ENCODE data around the gene LRMDA.

Gene LRMDA

GRCh38 chr10:76356557-76356956 lies 925.1 kb downstream of the LRMDA start:
- DNase-seq (no peak), ATAC-seq (ENCODE audit: insufficient read depth, low read depth) (no peak)
- Histone ChIP-seq H3K9me3 (ENCODE audit: insufficient read depth, low read length, severe bottlenecking) (no peaks in the 10 kb centered on the region), H3K27ac (ENCODE audit: low read length) (no peak overlapping the region), H4K20me1 (ENCODE audit: insufficient read depth, low read length) (no peaks in the 10 kb centered on the region), H2AFZ (ENCODE audit: low read depth, low read length) (no peak overlapping the region), H3K4me2 (ENCODE audit: insufficient read depth, low read length) (no peak overlapping the region), H3K4me1 (ENCODE audit: insufficient read depth, low read length) (no peaks in the 10 kb centered on the region), H3K4me3 (ENCODE audit: low read depth in 1 of 2, low read length in 2 of 2) (no peak overlapping the region), H3K27me3 (ENCODE audit: insufficient read depth, low read length, poor library complexity) (no peaks in the 10 kb centered on the region), H3K36me3 (ENCODE audit: insufficient read depth, low read length) (no peaks in the 10 kb centered on the region), H3K9ac (ENCODE audit: low read depth, low read length) (no peak overlapping the region), H3K79me2 (ENCODE audit: insufficient read depth, low read length) (no peaks in the 10 kb centered on the region)
- no peak for TF ChIP-seq EZH2 (IDR thresholded peaks at IDR 0.05; ENCODE audit: borderline replicate concordance, low read depth, low read length, severe bottlenecking)
- TF ChIP-seq, protein P1, sequence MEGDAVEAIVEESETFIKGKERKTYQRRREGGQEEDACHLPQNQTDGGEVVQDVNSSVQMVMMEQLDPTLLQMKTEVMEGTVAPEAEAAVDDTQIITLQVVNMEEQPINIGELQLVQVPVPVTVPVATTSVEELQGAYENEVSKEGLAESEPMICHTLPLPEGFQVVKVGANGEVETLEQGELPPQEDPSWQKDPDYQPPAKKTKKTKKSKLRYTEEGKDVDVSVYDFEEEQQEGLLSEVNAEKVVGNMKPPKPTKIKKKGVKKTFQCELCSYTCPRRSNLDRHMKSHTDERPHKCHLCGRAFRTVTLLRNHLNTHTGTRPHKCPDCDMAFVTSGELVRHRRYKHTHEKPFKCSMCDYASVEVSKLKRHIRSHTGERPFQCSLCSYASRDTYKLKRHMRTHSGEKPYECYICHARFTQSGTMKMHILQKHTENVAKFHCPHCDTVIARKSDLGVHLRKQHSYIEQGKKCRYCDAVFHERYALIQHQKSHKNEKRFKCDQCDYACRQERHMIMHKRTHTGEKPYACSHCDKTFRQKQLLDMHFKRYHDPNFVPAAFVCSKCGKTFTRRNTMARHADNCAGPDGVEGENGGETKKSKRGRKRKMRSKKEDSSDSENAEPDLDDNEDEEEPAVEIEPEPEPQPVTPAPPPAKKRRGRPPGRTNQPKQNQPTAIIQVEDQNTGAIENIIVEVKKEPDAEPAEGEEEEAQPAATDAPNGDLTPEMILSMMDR (IDR thresholded peaks at IDR 0.05; ENCODE audit: borderline replicate concordance, extremely low read depth, low read length, poor library complexity, severe bottlenecking) = no peak

DNA sequence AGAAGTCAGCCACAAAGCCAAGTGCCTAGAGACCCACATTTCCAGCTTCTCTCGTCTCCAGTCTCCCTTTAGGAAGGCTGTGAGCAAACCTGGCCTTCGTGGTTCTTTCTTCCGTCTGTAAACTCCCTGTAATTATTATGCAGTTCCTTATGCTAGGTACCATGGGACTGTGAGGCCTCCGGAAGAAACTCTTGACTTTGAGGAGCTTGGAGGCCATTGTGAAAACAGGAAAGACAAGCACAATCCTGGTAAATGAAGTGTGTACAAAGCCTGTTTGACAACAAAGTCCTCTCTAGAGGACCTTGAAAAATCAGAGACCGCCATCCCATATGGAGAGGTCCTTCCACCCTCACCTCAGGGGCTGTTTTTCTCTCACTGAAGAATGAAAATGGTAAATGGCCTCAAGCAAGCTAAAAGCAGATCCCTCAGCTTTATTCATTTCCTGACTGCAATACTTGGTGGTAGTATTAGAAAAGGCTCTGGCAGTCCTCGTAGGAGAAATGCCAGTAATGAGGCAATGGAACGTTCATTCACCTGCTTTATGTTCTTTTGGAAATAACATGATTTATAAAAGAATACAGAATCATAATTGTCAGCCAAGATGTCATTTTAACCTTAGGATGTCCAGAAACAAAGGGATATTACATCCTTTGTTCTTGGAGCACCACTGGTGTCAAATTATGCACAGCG lies 926.4 kb downstream of the LRMDA start:
- TF ChIP-seq EZH2 (IDR thresholded peaks at IDR 0.05; ENCODE audit: borderline replicate concordance, low read depth, low read length, severe bottlenecking) = no peak
- TF ChIP-seq, protein P1 (IDR thresholded peaks at IDR 0.05; ENCODE audit: borderline replicate concordance, extremely low read depth, low read length, poor library complexity, severe bottlenecking) = no peak
- ATAC-seq (ENCODE audit: insufficient read depth, low read depth) = no peak
- no peaks in the 10 kb centered on the region for H3K9me3 ChIP-seq (ENCODE audit: insufficient read depth, low read length, severe bottlenecking)
- H2AFZ ChIP-seq (ENCODE audit: low read depth, low read length) = no peak overlapping the region
- H3K36me3 ChIP-seq (ENCODE audit: insufficient read depth, low read length) = no peaks in the 10 kb centered on the region
- no peaks in the 10 kb centered on the region for H4K20me1 ChIP-seq (ENCODE audit: insufficient read depth, low read length)
- no peak overlapping the region for H3K27ac ChIP-seq (ENCODE audit: low read length)
- H3K27me3 ChIP-seq (ENCODE audit: insufficient read depth, low read length, poor library complexity) = no peaks in the 10 kb centered on the region
- H3K79me2 ChIP-seq (ENCODE audit: insufficient read depth, low read length) = no peaks in the 10 kb centered on the region
- no peak for DNase-seq
- no peak overlapping the region for H3K9ac ChIP-seq (ENCODE audit: low read depth, low read length)
- no peak overlapping the region for H3K4me2 ChIP-seq (ENCODE audit: insufficient read depth, low read length)
- H3K4me3 ChIP-seq (ENCODE audit: low read depth in 1 of 2, low read length in 2 of 2) = no peak overlapping the region
- no peaks in the 10 kb centered on the region for H3K4me1 ChIP-seq (ENCODE audit: insufficient read depth, low read length)

- no peaks in the 10 kb centered on the region for H3K27me3 ChIP-seq (ENCODE audit: insufficient read depth, low read length, poor library complexity)
- no peaks in the 10 kb centered on the region for H3K4me1 ChIP-seq (ENCODE audit: insufficient read depth, low read length)
- H3K9ac ChIP-seq (ENCODE audit: low read depth, low read length) = no peak overlapping the region
- no peak overlapping the region for H3K4me2 ChIP-seq (ENCODE audit: insufficient read depth, low read length)
- H3K9me3 ChIP-seq (ENCODE audit: insufficient read depth, low read length, severe bottlenecking) = no peaks in the 10 kb centered on the region
- ATAC-seq (ENCODE audit: insufficient read depth, low read depth) = no peak
- no peak overlapping the region for H3K27ac ChIP-seq (ENCODE audit: low read length)
- TF ChIP-seq, protein P1 (IDR thresholded peaks at IDR 0.05; ENCODE audit: borderline replicate concordance, extremely low read depth, low read length, poor library complexity, severe bottlenecking) = no peak
- no peak for TF ChIP-seq EZH2 (IDR thresholded peaks at IDR 0.05; ENCODE audit: borderline replicate concordance, low read depth, low read length, severe bottlenecking)
- no peaks in the 10 kb centered on the region for H4K20me1 ChIP-seq (ENCODE audit: insufficient read depth, low read length)
- H3K36me3 ChIP-seq (ENCODE audit: insufficient read depth, low read length) = no peaks in the 10 kb centered on the region
- DNase-seq = no peak
- H3K79me2 ChIP-seq (ENCODE audit: insufficient read depth, low read length) = no peaks in the 10 kb centered on the region
- no peak overlapping the region for H2AFZ ChIP-seq (ENCODE audit: low read depth, low read length)
- H3K4me3 ChIP-seq (ENCODE audit: low read depth in 1 of 2, low read length in 2 of 2) = no peak overlapping the region
Observed at GRCh38 chr10:76358743-76359395, 927.4 kb downstream of the LRMDA start.

All from DND-41 (cell line).